BJ (cell line): Measurements from ENCODE around the gene MLLT3. TPM values are rescaled to one million over a fixed set of nuclear protein-coding genes. Genes with fewer than 3 reads are reported as not detected.

Experiments used
- CTCF ChIA-PET: fragments of 350-600 bp; formaldehyde crosslinking; extraction: SDS; loops from one replicate; lab custom pipeline; 2021; ENCODE audit warnings: antibody characterized with exemption, inconsistent platforms; lab: Yijun Ruan, JAX
- POLR2A ChIA-PET: fragments of 300-600 bp; sonication (Branson Sonifier 250); formaldehyde crosslinking; extraction: SDS; loops from one replicate; lab custom pipeline; 2021; ENCODE audit warnings: antibody characterized with exemption; lab: Charles Lee
- DNase-seq: peaks from one replicate; pipeline ENCODE4 v3.0.0-alpha.2; 2011; ENCODE audit warnings: low read depth
- H3K27me3 ChIP-seq: 2 replicates; pipeline ENCODE4 v1.6.0; 2011; ENCODE audit warnings: low read length; ENCODE audit not compliant: control insufficient read depth, insufficient read depth
- H3K36me3 ChIP-seq: 2 replicates; pipeline ENCODE4 v1.5.1; 2011; ENCODE audit warnings: low read length; ENCODE audit not compliant: control insufficient read depth, insufficient read depth
- H3K4me3 ChIP-seq: 2 replicates; pipeline ENCODE4 v1.5.1; 2011; ENCODE audit warnings: low read depth, mild to moderate bottlenecking, control low read depth, low read length
- CTCF ChIP-seq: IDR thresholded peaks from 2 replicates; pipeline ENCODE4 v1.5.1; 2011; ENCODE audit warnings: low read depth, mild to moderate bottlenecking, control low read depth, inconsistent platforms, low read length, moderate library complexity; ENCODE audit not compliant: insufficient read depth
- polyA plus RNA-seq: library from polyadenylated mRNA; depleted of rRNA; stranded (reverse); fragments of >200 nt; gene quantifications from 2 replicates; pipeline ENCODE4 v1.2.3, GENCODE V29; 2011

The MLLT3 gene
- polyA plus RNA-seq, 1 experiment, result 13.8 TPM

GRCh38 chr9:20618361-20618802 is 3.9 kb downstream of the MLLT3 start:
- CTCF ChIA-PET, result interaction anchor here (1.2 to 1.3 kb wide), 2 partner anchors 21 to 65 kb away, joined by 3 to 5 read pairs; no protein-coding TSS in a partner anchor
- Histone ChIP-seq H3K36me3 (peaks cover 2% of the 10 kb centered on the region; the same call in 1 of the 2 replicates), H3K4me3 (no peak overlapping the region), H3K27me3 (no peaks in the 10 kb centered on the region)
- DNase-seq, result no peak
- TF ChIP-seq CTCF, result no peak
- POLR2A ChIA-PET, result interaction anchor here (0.6 kb wide), 1 partner anchor 13 kb away, joined by 3 read pairs; no protein-coding TSS in a partner anchor

GRCh38 chr9:20616808-20617207 is 5.5 kb downstream of the MLLT3 start:
- H3K36me3 ChIP-seq, result peaks cover 2% of the 10 kb centered on the region; the same call in 1 of the 2 replicates
- ChIA-PET POLR2A (no interaction called here), CTCF (no interaction called here)
- H3K4me3 ChIP-seq, result no peak overlapping the region
- no peaks in the 10 kb centered on the region for H3K27me3 ChIP-seq
- DNase-seq, result no peak
- no peak for TF ChIP-seq CTCF

- CTCF ChIA-PET, result interaction anchor here (1.2 to 1.5 kb wide), 2 partner anchors 61 to 192 kb away, joined by 3 to 4 read pairs; no protein-coding TSS in a partner anchor
- POLR2A ChIA-PET, result no interaction called here
Measured at GRCh38 chr9:20614602-20615216, 7.6 kb downstream of the MLLT3 start.

GRCh38 chr9:20611691-20612287 is 10.5 kb downstream of the MLLT3 start:
- peak; percentile 61 for TF ChIP-seq CTCF
- Histone ChIP-seq H3K4me3 (no peak overlapping the region), H3K27me3 (no peaks in the 10 kb centered on the region), H3K36me3 (no peaks in the 10 kb centered on the region)
- ChIA-PET CTCF (interaction anchor here (0.6 to 1.7 kb wide), 4 partner anchors 10 to 260 kb away, joined by 3 read pairs; partner anchors contain the start of gene MLLT3), POLR2A (interaction anchor here (0.6 kb wide), 2 partner anchors 352 to 1379 kb away, joined by 3 read pairs; no protein-coding TSS in a partner anchor)
- DNase-seq, result peak; percentile 65

More at GRCh38 chr9:20614602-20615216, 7.6 kb downstream of the MLLT3 start:
- TF ChIP-seq CTCF, result no peak
- H3K36me3 ChIP-seq, result peaks cover 1% of the 10 kb centered on the region; the same call in 1 of the 2 replicates
- H3K27me3 ChIP-seq, result no peaks in the 10 kb centered on the region
- no peak for DNase-seq
- no peak overlapping the region for H3K4me3 ChIP-seq

- H3K27me3 ChIP-seq, result no peaks in the 10 kb centered on the region
- ChIA-PET CTCF (interaction anchor here (0.9 to 1.7 kb wide), 5 partner anchors 11 to 188 kb away, joined by 3 to 6 read pairs (median 3); partner anchors contain the start of gene MLLT3), POLR2A (no interaction called here)
- DNase-seq, result no peak
- H3K36me3 ChIP-seq, result no peaks in the 10 kb centered on the region
- no peak for TF ChIP-seq CTCF
- no peak overlapping the region for H3K4me3 ChIP-seq
Measured at GRCh38 chr9:20610591-20610990, 11.7 kb downstream of the MLLT3 start.
